ENCODE measurements around the gene ST3GAL3. TPM values are rescaled to one million over a fixed set of nuclear protein-coding genes. Genes with fewer than 3 reads are reported as not detected.
A peak's percentile ranks its signal among the peaks of the same experiment; 100 is the strongest.

Gene ST3GAL3
- total and polyA plus RNA-seq, 2 of the 13 experiments (the other 11 are each of a cell fraction or from before 2014, with no cell fraction given) = 5.1 to 8.1 TPM

- no peak for TF ChIP-seq ZNF512B (CRISPR knock-in tag; IDR thresholded peaks at IDR 0.05; ENCODE audit: borderline replicate concordance)
- peak; percentile 97 for TF ChIP-seq GABPB1 (CRISPR knock-in tag; IDR thresholded peaks at IDR 0.05)
- TF ChIP-seq PAX8 (CRISPR knock-in tag; IDR thresholded peaks at IDR 0.05; ENCODE audit: borderline replicate concordance) = 0 out of 2 replicates have a peak, but pooled peaks have one; percentile 45
- no peak for TF ChIP-seq EP300 (IDR thresholded peaks at IDR 0.05; ENCODE audit: low read depth in 2 of 2, low read length in 2 of 2)
- TF ChIP-seq EP300 (CRISPR knock-in tag; IDR thresholded peaks at IDR 0.05; ENCODE audit: borderline replicate concordance) = no peak
- peak; percentile 91; the same call in 1 of the 2 replicates for TF ChIP-seq SRY (CRISPR knock-in tag; IDR thresholded peaks at IDR 0.05)
- TF ChIP-seq TEF (CRISPR knock-in tag; IDR thresholded peaks at IDR 0.05) = no peak
- TF ChIP-seq AGO2 (optimal IDR thresholded peaks at IDR 0.05; ENCODE audit: low read depth, low read length) = no peak
- TF ChIP-seq MEIS2 (CRISPR knock-in tag; IDR thresholded peaks at IDR 0.05) = peak; percentile 80; the same call in 1 of the 2 replicates
- TF ChIP-seq ZNF383 (CRISPR knock-in tag; IDR thresholded peaks at IDR 0.05; ENCODE audit: borderline replicate concordance) = no peak; the same call in 1 of the 2 replicates
- peak; percentile 81; the same call in 1 of the 2 replicates for TF ChIP-seq MED13 (CRISPR knock-in tag; IDR thresholded peaks at IDR 0.05)
- no peak for TF ChIP-seq LBX2 (CRISPR knock-in tag; IDR thresholded peaks at IDR 0.05; ENCODE audit: borderline replicate concordance)
- TF ChIP-seq SPEN (CRISPR knock-in tag; IDR thresholded peaks at IDR 0.05; ENCODE audit: low read depth) = peak; percentile 94
- TF ChIP-seq SATB2 (CRISPR knock-in tag; IDR thresholded peaks at IDR 0.05) = peak; percentile 27; the same call in 1 of the 2 replicates
- 0 out of 2 replicates have a peak, but pooled peaks have one; percentile 31 for TF ChIP-seq KDM4B (CRISPR knock-in tag; IDR thresholded peaks at IDR 0.05)
- TF ChIP-seq ZKSCAN1 (IDR thresholded peaks at IDR 0.05; ENCODE audit: low read length) = peak; percentile 98
- peak; percentile 95 to 99 for TF ChIP-seq HMGXB4 (CRISPR knock-in tag; IDR thresholded peaks at IDR 0.05; ENCODE audit: borderline replicate concordance in 1 of 2, low read depth in 1 of 2)
- no peak for TF ChIP-seq NFIC (IDR thresholded peaks at IDR 0.05; ENCODE audit: low read length)
- no peak for TF ChIP-seq NR1H2 (CRISPR knock-in tag; IDR thresholded peaks at IDR 0.05; ENCODE audit: borderline replicate concordance, low read depth)
These were observed 239.1 kb downstream of the ST3GAL3 start, which contains the start of gene IPO13 (continued) for GRCh38 chr1:43946236-43947060.

Measured in HepG2 (cell line).